ENCODE results near the gene ABCA10. TPM values are rescaled to one million over a fixed set of nuclear protein-coding genes. Genes with fewer than 3 reads are reported as not detected.

ABCA10 gene
- total RNA-seq, 6 experiments from 2014 or later, result 1.7 to 4.0 (median 2.0) TPM

GRCh38 chr17:69159418-69159817, 69.2 kb downstream of the ABCA10 start:
- DNase-seq (no peak), ATAC-seq (no peak)
- intact Hi-C loops (cut with DNase I), result no loop called here
- H3K9me3 ChIP-seq, result no peaks in the 10 kb centered on the region
- TF ChIP-seq CTCF (IDR thresholded peaks at IDR 0.05) (no peak), POLR2A (IDR thresholded peaks at IDR 0.05) (no peak)
- no peaks in the 10 kb centered on the region for H3K27me3 ChIP-seq
- no peaks in the 10 kb centered on the region for H3K36me3 ChIP-seq
- no peak overlapping the region for H3K4me3 ChIP-seq
- H3K4me1 ChIP-seq, result no peaks in the 10 kb centered on the region
- no peak overlapping the region for H3K27ac ChIP-seq

- WGBS (ENCODE audit: insufficient coverage, low coverage, low lambda C conversion rate, missing lambda C conversion rate), result 22% methylated on average over 1 of the region's 2 CpGs
- H3K36me3 ChIP-seq, result no peaks in the 10 kb centered on the region
Measured at GRCh38 chr17:69154267-69154666, 74.4 kb downstream of the ABCA10 start.

GRCh38 chr17:69150333-69150732, 78.3 kb downstream of the ABCA10 start:
- Histone ChIP-seq H3K9me3 (no peaks in the 10 kb centered on the region), H3K4me3 (no peak overlapping the region), H3K27ac (no peak overlapping the region), H3K36me3 (peaks cover 0 to 4% (median 0%) of the 10 kb centered on the region in 4 donors), H3K4me1 (no peaks in the 10 kb centered on the region), H3K27me3 (no peaks in the 10 kb centered on the region)
- TF ChIP-seq POLR2A (IDR thresholded peaks at IDR 0.05) (no peak), CTCF (IDR thresholded peaks at IDR 0.05) (no peak)
- ATAC-seq (no peak), DNase-seq (no peak)
- WGBS (ENCODE audit: insufficient coverage, low coverage, low lambda C conversion rate, missing lambda C conversion rate), result 53% methylated on average over 1 of the region's 1 CpG
- intact Hi-C loops (cut with DNase I), result no loop called here

More at GRCh38 chr17:69154267-69154666, 74.4 kb downstream of the ABCA10 start:
- DNase-seq (no peak), ATAC-seq (peak in 2 of 4 donors; percentile 21 to 53)
- Histone ChIP-seq H3K4me1 (no peaks in the 10 kb centered on the region), H3K27me3 (no peaks in the 10 kb centered on the region), H3K9me3 (no peaks in the 10 kb centered on the region), H3K4me3 (no peak overlapping the region), H3K27ac (no peak overlapping the region)
- intact Hi-C loops (cut with DNase I), result no loop called here
- no peak for TF ChIP-seq CTCF (IDR thresholded peaks at IDR 0.05)
- TF ChIP-seq POLR2A (IDR thresholded peaks at IDR 0.05), result no peak

DNA sequence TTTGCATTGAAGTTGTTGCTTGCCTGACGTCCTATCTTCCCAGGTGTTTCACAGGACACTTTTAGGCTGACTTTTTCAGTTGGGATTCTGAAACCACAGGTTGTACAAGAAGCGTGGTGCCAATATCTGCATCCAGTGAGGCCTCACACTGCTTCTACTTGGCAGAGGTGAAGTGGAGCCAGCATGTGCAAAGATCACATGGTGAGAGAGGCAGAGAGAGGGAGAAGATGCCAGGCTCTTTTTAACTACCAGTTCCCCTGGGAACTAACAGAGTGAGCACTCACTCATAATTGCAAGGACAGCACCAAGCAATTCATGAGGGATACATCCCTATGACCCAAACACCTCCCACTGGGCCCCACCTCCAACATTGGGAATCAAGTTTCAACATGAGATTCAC, 81.2 kb downstream of the ABCA10 start:
- Histone ChIP-seq H3K27ac (no peak overlapping the region), H3K4me3 (no peak overlapping the region), H3K9me3 (no peaks in the 10 kb centered on the region), H3K4me1 (peaks cover 0 to 22% (median 11%) of the 10 kb centered on the region in 4 donors), H3K36me3 (peaks cover 0 to 4% (median 0%) of the 10 kb centered on the region in 4 donors), H3K27me3 (no peaks in the 10 kb centered on the region)
- intact Hi-C loops (cut with DNase I), result no loop called here
- TF ChIP-seq POLR2A (IDR thresholded peaks at IDR 0.05), result no peak
- no peak for TF ChIP-seq CTCF (IDR thresholded peaks at IDR 0.05)
- 72% methylated on average over 2 of the region's 2 CpGs for WGBS (ENCODE audit: insufficient coverage, low coverage, low lambda C conversion rate, missing lambda C conversion rate)
- DNase-seq, result peak in 1 of 3 donors; percentile 49
- peak in 2 of 4 donors; percentile 41 to 55 for ATAC-seq

Measured in right lobe of liver (tissue), 6 donors.